Measurements from ENCODE around the gene CCDC188.

Gene CCDC188

DNA sequence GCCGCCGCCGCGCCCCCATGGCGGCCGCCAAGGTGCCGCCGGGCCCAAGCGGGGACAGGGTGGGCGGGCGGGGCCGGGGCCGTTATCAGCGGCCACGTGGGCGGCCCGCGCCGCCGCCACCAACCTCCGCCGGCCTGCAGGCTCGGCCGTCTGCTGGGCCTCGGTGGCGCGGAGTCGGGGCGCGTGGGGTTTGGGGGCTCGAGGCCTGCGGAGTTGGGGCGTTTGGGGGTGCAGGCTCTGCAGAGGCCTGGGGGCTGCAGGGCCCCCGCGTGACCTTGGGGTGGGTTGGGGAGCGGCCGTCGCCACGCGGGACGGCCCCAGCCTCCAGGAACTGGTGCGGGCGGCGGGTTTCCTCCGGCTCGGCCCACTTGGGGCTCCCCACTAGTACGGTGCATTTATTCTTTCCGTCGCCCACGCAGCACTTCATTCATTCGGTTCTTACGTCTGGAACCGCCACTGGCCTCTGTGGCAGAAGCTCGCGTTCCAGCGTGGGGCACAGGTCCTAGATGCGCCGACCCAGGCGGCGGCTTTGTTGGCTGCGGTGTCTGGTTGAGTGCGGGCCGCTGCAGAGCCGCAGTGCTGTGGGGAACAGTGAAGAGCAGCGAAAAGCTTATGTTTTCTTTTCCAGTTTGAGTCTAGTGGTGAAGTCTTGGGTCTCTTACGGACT lies 33.1 kb downstream of the CCDC188 start:
- no peak for DNase-seq (ENCODE audit: low spot score)

DNA sequence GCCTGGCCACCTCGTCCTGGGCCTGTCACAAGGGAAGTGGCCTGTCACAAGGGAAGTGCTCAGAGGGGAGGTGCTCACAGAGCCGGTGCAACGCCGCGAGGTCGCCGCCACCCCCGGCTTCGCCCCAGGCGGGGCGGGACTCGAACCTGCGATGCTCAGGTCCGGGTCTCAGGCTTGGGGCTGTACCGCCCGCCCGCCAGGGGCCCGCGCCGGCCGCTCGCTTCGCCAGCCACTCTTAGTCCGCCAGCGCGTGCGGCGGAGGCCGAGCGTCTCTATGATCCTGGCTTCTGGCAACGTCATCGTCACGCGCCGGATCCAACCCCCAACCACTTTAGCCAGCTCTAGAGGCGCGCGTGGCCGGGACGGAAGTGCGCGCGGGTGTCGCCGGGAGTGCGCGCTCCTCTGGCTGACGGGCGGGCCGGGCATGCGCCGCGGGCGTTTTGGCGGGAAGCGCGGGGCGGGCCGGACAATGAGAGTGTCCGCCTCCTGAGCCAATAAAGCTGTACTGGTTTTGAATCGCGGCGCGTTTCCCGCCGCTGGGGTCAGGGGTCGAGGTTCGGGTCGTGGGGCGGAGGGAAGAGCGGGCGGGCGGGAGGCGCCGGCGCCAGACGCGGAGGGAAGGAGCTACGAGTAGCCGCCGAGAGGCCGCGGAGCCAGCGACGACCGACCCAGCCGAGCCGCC lies 33.8 kb downstream of the CCDC188 start, which contains the start of gene TRMT2A:
Gene TRMT2A (minus strand): TSS at position 276 of the 682 bp plus-strand sequence. CDS start 320 bp downstream, outside the sequence.
- peak; percentile 95 for DNase-seq (ENCODE audit: low spot score)

- no peak for DNase-seq (ENCODE audit: low spot score)
Observed at GRCh38 chr22:20116376-20116950, 34.4 kb downstream of the CCDC188 start.

DNA sequence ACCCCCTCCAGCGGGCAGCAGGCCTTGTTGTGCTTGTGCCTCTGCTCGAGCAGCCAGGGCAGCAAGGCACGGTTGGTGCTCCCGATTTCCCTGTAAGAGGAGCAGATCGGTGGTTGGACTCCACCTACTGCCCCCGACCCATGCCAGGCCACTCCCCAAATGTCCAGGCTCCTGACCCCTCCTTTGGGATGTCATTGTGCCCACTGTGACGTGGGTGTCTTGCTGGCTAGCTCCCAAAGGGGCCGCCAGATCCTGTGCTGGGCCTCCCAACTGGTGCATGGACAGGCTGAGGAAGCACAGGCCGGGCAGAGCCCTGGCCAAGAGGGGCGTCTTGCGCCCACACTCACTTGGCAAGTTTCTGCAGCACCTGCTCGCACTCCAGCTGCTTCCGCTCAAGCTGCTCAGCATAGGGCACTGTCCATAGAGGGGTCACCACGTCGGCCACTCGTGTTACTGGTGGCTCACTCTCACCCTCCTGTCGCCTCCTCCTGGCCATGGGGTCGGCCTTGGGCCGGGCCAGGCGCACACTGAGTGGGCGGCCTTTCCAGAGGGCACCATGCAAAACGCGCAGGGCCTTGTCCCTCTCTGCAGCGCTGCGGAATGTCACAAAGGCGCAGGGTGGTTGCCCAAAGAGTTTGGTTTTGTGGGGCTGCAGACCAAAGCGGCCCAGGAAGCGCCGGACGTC lies 35.0 kb downstream of the CCDC188 start, which contains the start of gene RANBP1:
Gene RANBP1 (plus strand): TSS at position 414 of the 685 bp plus-strand sequence. CDS start 81 bp downstream, at position 495.
- no peak for DNase-seq (ENCODE audit: low spot score)

DNA sequence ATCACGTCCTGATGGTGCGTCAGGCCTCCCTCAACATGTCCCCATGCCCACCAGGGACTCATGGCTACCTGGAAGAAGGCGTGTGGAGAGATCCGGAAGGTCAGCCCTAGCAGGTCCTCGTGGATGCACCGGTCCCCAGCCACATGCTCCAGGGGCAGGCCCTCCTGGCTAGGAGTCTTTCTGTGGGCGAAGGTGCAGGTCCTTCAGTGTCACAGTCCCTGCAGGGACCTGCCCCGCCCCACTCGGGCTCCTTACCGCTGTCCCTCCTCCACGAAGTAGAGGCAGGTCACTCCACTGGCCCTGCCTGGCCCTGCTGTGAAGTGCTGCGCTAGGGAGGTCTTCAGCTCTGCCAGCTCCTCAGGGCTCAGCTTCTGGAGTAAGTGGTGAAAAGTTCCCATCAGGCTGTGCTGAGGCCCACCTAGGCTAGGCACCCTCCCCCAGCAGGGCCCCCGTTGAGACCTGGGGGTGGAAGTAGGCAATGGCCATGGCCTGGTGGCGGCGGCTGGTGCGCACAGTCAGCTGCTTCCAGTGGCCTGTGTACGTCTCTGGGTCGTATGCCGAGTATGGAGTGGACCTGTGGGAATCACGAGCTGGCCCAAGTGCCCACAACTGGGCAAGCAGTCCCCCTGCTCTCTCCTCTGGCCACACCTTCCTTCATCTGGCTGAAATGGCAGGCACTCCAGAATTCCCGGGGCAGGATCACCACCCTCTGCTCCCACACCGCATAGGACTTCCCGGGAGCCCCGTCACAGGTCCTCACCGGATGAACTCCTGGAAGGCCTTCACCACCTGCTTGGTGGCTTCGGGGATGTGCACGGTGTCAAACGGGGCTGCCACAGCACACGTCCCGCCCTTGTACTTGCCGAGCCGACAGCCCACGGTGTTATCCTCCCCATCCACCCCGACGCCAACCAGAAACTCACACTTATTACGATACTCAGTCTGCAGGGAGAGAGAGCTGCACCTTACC lies 36.1 kb downstream of the CCDC188 start:
- no peak for DNase-seq (ENCODE audit: low spot score)

DNA sequence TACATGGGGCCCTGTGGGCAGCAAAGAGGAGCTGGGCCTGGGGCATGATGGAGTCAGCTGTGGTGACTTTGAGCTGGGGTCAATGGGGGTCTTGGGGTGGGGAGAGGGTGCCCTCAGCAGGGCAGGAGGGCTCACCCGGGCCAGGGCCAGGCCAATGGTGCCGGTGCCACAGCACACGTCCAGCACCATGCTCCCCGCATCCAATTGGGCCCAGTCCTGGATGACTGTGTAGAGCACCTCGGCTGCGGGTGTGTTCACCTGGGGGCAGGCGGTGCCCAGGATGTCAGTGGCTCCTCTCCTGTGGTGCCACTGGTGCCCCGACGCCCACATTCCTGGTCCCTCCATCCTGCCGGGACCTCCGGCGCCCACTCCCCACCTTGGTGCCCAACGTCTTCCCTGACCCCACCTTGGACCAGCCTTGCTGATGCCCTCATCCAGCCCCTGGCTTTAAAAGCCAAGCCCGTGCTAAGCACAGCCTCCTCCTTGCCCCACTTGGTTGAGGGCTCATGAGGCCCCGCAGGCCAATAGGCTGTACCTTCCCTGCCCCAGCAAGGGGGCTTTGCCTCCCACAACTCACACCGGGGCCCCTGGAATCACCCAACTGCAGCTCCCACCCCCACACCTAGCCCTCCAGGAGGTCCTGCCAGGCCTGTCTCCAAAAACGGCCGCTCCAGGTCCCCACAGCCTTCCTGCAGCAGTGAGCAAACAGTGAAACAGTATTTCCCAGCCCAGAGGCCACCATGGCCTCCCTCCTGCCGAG lies 37.1 kb downstream of the CCDC188 start:
- no peak for DNase-seq (ENCODE audit: low spot score)

DNA sequence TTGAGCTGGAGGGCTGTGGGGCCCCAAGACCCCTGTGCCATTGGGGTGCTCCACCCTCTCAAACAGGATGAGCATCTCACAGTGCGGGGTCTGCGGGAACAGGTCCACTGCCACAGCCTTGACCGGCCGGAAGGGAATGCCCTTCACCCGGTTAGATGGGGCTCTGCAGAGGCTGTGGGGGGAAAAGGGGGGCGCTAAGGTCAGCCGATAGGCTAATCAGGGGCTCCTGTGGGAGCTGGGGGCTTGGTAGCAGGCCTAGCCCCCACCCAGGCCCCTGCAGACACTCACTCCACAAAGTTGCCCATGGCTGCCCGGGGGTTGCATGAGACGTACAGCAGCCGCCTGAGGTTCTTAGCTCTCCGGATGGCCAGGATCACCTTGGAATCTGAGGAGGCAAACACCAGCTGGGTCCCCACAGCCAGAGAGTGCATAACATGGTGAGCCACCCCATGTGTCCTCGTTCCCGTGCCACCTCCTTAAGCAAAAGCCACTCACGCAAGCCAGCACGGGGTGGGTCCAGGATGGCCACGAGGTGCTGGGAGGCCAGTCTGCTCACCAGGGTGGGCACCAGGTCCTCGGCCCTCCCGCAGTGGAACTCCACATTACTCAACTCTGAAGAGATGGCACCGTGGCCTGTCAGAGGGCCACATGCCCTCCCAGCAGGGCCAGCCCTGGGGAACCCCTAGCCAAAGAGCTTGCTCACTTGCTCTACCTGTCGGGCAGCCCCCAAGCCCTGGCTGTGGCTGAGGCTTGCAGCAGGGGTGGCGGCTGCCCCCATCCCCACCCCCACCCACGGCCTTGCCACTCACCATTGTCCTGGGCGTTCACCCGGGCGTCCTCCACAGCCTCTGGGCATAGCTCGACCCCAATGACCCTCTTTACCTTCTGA lies 38.0 kb downstream of the CCDC188 start:
- DNase-seq (ENCODE audit: low spot score), result no peak

DNA sequence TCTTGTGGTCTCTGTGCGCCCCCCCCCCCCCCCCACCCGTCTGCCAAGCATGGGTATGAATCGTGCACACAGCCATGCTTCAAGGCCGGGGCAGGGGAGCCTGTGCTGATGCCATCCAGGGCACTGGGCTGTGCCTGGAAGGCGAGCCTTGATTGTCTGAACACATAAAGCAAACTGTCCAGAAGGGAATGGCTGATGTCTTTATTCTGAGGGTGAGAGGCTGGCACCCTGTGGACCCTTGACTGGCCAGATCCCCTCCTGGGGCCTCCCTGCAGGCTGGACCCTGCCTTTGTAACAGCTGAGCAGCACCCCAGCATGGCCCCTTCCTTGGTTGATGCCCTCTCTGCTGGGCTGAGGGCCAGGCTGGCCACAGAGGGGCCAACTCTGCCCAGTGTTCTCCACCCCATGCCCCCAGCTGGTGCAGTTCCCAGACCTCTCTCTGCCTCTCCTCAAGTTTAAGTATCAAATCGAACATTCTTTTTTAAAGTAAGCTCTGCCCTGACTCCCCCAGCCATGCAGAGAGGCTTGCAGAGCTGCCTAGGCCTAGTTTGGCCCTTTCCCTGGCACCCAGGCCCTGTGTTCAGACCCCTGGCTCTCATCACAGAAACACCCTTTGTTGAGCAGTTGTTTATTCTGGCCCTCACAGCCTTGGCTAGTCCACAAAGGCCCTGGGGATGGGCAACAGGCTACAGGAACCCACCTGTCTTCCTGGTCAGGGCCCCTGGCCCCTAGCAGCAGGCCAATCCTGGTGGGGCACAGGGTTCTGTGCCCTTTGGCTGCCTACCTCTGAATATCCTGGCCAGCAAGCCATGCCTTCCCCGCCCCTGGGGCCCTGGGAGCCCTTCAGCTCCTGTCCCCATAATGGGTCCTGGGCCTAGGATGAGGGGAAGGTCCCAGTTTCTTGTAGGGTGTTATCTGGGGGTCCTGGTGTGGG lies 38.9 kb downstream of the CCDC188 start:
- no peak for DNase-seq (ENCODE audit: low spot score)

DNA sequence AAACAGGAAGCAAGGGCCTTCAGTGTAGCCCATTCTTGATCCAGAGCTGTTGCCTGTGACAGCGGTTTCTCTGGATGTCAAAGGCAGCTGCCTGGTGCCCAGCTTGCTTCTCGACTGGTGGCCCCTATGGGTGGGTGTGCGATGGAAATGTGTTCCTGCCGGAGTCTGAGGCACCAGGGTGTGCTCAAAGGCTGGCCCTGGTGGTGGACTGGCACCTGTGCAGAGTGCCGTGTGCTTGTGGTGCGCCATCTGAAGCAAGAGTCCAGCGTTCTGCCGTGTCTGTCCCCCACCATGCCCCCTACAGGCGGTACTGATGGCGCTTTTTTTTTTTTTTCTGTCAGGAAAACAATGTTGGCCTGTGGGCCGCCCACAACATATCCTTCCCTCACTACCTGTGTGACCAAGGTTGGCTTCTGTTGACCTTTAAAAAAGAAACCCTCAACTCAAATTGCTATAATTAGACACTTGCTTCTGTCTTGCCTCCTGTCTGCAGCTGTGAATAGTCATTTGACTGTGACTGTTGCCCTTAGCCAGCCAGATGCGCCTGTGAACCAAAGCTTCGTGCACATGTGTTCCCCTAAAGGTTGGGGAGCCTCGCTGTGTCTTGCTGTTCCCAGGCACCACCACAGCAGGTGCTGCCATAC lies 39.7 kb downstream of the CCDC188 start:
- DNase-seq (ENCODE audit: low spot score), result no peak

DNA sequence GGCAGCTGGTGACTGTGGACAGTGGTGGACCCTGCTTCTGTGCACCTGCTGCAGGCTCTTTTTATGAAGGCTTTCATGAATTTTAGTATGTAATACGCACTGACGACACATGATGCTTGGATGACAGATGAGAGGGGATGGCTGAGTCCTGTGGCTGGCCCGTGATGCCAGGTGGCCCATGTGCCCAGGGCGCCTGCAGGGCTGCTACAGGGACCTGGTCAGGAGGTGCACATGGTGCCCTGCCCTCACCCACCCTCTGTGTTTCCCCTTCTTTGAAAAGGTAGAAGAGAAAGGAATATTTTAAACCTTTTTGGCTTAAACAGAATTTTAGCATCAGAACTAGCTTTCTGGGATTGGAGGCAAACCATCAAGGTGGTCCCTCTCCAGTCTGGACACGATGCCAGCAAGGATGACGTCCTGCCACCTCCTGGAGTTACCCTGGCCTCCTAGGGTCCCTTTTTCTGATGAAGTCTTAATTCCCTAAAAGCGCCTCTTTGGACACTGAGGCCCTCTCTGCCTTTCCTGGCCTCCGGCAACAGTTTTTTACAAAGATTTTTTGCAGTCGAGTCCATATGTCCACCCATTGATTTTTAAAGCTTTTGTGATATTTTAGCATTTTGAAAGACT lies 40.4 kb downstream of the CCDC188 start:
- DNase-seq (ENCODE audit: low spot score), result no peak

DNA sequence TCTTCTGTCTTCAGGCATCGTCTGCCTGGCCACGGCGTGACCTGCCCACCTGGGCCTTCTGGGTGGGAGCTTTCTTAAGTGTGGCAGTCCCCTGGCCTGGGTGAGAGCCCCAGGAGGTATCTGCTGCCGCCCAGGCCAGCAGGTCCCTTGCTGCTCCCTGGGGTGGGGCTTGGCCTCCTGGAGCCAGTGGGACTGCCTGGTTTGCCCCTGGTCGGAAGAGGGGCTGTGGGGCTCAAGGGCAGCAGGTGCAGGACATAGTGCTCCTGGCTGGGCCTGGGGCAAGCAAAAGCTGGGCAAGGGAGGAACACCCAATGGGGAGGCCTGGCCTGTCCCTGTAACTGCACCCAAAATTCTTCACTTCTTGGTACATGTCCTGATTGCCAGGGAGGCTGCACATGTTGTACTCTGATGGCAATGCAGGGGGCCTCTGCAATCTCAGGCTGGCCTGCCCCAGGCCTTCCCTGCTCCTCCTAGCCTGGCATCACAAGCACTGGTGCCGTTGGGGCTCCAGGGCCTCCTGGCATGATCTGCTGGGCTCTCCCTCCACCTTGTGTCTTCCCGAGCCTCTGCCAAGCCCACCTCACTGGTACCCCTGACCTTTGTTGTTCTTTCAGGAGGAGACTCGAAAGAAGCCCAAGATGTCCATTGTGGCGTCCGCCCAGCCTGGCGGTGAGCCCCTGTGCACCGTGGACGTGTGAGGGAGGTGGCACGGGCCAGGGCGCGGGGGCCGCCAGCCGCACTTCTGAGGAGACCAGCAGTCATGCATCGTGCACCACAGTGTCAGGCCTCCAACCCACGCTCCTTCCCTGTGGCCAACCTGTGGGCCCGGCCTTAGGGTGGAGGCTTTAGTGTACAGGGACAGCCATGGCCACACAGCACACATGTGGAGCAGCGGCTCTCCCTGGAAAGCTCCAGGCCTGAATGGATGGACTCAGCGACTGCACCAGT lies 41.2 kb downstream of the CCDC188 start:
- no peak for DNase-seq (ENCODE audit: low spot score)

DNA sequence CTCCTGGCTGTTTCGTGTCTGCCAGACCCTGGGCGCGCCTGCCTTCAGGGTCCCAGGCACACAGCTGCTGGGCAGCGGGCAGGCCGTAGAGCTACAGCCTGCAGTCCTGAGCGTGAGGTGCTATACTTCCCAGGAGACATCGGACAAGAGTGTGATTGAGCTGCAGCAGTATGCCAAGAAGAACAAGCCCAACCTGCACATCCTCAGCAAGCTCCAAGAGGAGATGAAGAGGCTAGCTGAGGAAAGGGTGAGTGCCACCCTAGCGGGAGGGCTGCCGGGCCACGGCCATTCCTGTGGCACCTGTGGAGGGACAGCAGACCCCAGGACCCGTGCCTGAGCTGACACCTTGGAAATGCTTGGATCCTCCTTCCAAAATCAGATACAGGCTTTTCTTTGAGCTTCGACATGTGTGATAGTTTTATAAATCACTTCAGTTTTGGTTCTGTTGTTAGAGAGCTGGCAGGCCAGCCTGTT lies 42.1 kb downstream of the CCDC188 start:
- no peak for DNase-seq (ENCODE audit: low spot score)

GRCh38 chr22:20107951-20108756 lies 42.7 kb downstream of the CCDC188 start:
- no peak for DNase-seq (ENCODE audit: low spot score)

- no peak for DNase-seq (ENCODE audit: low spot score)
Observed at GRCh38 chr22:20107471-20107901, 43.4 kb downstream of the CCDC188 start.

DNA sequence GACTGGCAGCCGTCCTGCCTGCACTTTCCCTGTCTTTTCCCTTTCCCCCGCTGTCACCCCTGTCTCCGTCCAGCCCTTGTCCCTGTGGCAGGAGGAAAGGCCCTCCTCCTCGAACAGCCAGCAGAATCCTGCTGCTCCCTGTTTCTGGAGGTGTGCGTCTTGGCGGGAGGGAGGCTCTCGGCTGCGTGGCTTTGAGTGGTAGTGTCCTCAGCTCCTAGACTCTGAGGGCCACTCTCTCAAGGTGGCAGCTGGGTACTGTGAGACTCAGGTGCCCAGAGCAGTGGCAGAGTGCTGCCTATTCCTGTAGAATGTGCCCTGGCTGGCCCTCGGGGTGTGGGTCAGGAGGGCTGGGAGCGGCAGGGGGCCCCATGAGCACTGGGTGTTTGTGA lies 44.0 kb downstream of the CCDC188 start:
- no peak for DNase-seq (ENCODE audit: low spot score)
